Measurements from ENCODE around the gene COBL.

DNA sequence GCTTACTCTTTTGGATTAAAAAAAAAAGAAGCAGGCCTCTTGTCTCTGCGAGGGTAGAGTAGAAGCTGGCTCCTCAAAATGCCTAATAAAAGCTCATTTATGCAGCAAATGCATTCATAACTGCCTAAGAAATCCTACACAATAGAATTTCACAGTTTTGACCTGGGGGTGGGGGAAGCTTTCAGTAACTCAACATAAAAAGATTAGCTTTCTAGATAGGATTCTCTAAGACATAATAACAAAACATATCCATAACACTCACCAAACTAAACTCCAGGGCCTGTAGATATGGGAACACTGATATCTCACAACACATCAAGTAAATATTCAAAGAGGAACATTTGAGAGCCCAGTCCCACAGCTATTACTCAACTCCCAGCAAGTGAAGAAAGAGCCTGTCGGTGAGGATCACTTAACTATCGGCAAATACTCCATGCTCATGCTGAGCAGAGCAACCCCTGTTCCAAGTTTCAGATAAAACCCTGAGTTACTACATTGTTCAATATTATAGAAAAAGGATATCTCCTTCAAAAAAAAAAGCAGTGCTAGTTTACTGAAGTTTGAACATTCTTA, 88.1 kb downstream of the COBL start:
- no peak for TF ChIP-seq CTCF (conservative IDR thresholded peaks at IDR 0.05; ENCODE audit: low read depth, low read length)
- no peak for TF ChIP-seq EZH2 (IDR thresholded peaks at IDR 0.05; ENCODE audit: low read length, unreplicated experiment)

Measured in PC-3 (cell line).